ENCODE measurements around the gene DR1.

DR1 gene

DNA sequence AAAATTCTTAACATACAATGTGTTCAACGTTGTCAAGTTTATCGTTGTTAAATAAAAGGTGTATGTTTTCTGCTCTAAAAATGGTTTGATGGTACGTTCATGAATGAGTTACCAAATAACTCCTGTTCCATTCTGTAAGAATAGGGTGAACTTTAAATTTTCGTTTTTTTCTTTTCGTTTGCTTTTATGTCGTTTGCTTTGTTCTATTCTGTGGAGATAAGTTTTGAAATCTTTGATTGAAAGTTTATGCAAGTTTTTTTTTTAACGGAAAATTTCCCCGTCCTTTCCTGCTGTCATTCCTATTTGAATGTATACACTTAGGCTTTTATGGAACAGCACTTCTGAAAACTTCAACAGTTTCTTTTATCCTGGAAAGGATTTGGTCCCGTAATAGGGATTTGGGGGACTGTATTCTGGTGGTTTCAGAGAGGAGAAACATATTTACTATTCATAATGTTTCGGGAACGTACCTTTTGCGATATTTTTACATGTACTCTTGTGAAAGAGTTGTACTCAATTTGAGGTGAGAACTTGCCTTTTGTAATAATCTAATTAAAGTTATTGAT, 1.7 kb downstream of the DR1 start:
- H4K8ac ChIP-seq (ENCODE audit: low read depth, low read length) = no peak overlapping the region
- peak overlapping the region; percentile 77 for H3K4ac ChIP-seq (ENCODE audit: low read depth, low read length)
- peaks cover 14% of the 10 kb centered on the region for H3K79me1 ChIP-seq (ENCODE audit: low read length)
- no peak for DNase-seq
- H3K27ac ChIP-seq (ENCODE audit: low read depth, low read length) = no peak overlapping the region
- H3K4me1 ChIP-seq (ENCODE audit: control insufficient read depth in 1 of 2, insufficient read depth in 2 of 2, low read length in 2 of 2) = no peaks in the 10 kb centered on the region
- peaks cover 19% of the 10 kb centered on the region for H3K79me2 ChIP-seq (ENCODE audit: control insufficient read depth, insufficient read depth, low read length, poor library complexity)
- H3K4me2 ChIP-seq (ENCODE audit: low read length) = peak overlapping the region; percentile 75
- no peak overlapping the region for H2AFZ ChIP-seq (ENCODE audit: insufficient read depth, low read length, poor library complexity)
- no peak overlapping the region for H3K14ac ChIP-seq (ENCODE audit: low read length)
- H2BK5ac ChIP-seq (ENCODE audit: low read depth, low read length, poor library complexity) = no peak overlapping the region
- no peak overlapping the region for H2BK120ac ChIP-seq (ENCODE audit: insufficient read depth, low read length, poor library complexity)
- no peak overlapping the region for H2BK12ac ChIP-seq (ENCODE audit: low read length)
- H3K9me3 ChIP-seq (ENCODE audit: insufficient read depth, low read depth, low read length) = no peaks in the 10 kb centered on the region
- no peak overlapping the region for H3K4me3 ChIP-seq (ENCODE audit: low read depth, low read length)
- no peaks in the 10 kb centered on the region for H3K36me3 ChIP-seq (ENCODE audit: control insufficient read depth in 1 of 2, insufficient read depth in 2 of 2, low read length in 2 of 2)
- H3K9ac ChIP-seq (ENCODE audit: low read length) = no peak overlapping the region
- H3K18ac ChIP-seq (ENCODE audit: low read length) = no peak overlapping the region
- no peak overlapping the region for H2AK5ac ChIP-seq (ENCODE audit: low read length)
- H3K27me3 ChIP-seq (ENCODE audit: insufficient read depth, low read length) = no peaks in the 10 kb centered on the region
- no peak overlapping the region for H4K91ac ChIP-seq (ENCODE audit: low read depth, low read length)
- no peak overlapping the region for H4K12ac ChIP-seq (ENCODE audit: low read depth, low read length)
- WGBS (ENCODE audit: extremely low coverage, insufficient coverage, insufficient read length) = no CpG with 5 or more reads among the region's 12 CpGs
- H3K23ac ChIP-seq (ENCODE audit: low read length) = no peak overlapping the region

GRCh38 chr1:93348104-93348728, 2.5 kb downstream of the DR1 start:
- H3K27me3 ChIP-seq (ENCODE audit: insufficient read depth, low read length) = no peaks in the 10 kb centered on the region
- H3K4me3 ChIP-seq (ENCODE audit: low read depth, low read length) = no peak overlapping the region
- no peak overlapping the region for H3K23ac ChIP-seq (ENCODE audit: low read length)
- no peaks in the 10 kb centered on the region for H3K4me1 ChIP-seq (ENCODE audit: control insufficient read depth in 1 of 2, insufficient read depth in 2 of 2, low read length in 2 of 2)
- no peak overlapping the region for H3K14ac ChIP-seq (ENCODE audit: low read length)
- no peak overlapping the region for H2BK5ac ChIP-seq (ENCODE audit: low read depth, low read length, poor library complexity)
- H4K91ac ChIP-seq (ENCODE audit: low read depth, low read length) = no peak overlapping the region
- no peak overlapping the region for H3K18ac ChIP-seq (ENCODE audit: low read length)
- H4K12ac ChIP-seq (ENCODE audit: low read depth, low read length) = no peak overlapping the region
- no peaks in the 10 kb centered on the region for H3K9me3 ChIP-seq (ENCODE audit: insufficient read depth, low read depth, low read length)
- no peak overlapping the region for H2BK12ac ChIP-seq (ENCODE audit: low read length)
- no peak overlapping the region for H2BK120ac ChIP-seq (ENCODE audit: insufficient read depth, low read length, poor library complexity)
- no peak for DNase-seq
- H2AFZ ChIP-seq (ENCODE audit: insufficient read depth, low read length, poor library complexity) = no peak overlapping the region
- peaks cover 0 to 3% of the 10 kb centered on the region in 2 experiments for H3K36me3 ChIP-seq (ENCODE audit: control insufficient read depth in 1 of 2, insufficient read depth in 2 of 2, low read length in 2 of 2)
- no peak overlapping the region for H4K8ac ChIP-seq (ENCODE audit: low read depth, low read length)
- H3K79me2 ChIP-seq (ENCODE audit: control insufficient read depth, insufficient read depth, low read length, poor library complexity) = peaks cover 19% of the 10 kb centered on the region
- no peak overlapping the region for H3K9ac ChIP-seq (ENCODE audit: low read length)
- no peak overlapping the region for H2AK5ac ChIP-seq (ENCODE audit: low read length)
- no peak overlapping the region for H3K27ac ChIP-seq (ENCODE audit: low read depth, low read length)
- H3K4me2 ChIP-seq (ENCODE audit: low read length) = peak overlapping the region; percentile 39
- peaks cover 14% of the 10 kb centered on the region for H3K79me1 ChIP-seq (ENCODE audit: low read length)
- WGBS (ENCODE audit: extremely low coverage, insufficient coverage, insufficient read length) = no CpG with 5 or more reads among the region's 2 CpGs
- no peak overlapping the region for H3K4ac ChIP-seq (ENCODE audit: low read depth, low read length)

DNA sequence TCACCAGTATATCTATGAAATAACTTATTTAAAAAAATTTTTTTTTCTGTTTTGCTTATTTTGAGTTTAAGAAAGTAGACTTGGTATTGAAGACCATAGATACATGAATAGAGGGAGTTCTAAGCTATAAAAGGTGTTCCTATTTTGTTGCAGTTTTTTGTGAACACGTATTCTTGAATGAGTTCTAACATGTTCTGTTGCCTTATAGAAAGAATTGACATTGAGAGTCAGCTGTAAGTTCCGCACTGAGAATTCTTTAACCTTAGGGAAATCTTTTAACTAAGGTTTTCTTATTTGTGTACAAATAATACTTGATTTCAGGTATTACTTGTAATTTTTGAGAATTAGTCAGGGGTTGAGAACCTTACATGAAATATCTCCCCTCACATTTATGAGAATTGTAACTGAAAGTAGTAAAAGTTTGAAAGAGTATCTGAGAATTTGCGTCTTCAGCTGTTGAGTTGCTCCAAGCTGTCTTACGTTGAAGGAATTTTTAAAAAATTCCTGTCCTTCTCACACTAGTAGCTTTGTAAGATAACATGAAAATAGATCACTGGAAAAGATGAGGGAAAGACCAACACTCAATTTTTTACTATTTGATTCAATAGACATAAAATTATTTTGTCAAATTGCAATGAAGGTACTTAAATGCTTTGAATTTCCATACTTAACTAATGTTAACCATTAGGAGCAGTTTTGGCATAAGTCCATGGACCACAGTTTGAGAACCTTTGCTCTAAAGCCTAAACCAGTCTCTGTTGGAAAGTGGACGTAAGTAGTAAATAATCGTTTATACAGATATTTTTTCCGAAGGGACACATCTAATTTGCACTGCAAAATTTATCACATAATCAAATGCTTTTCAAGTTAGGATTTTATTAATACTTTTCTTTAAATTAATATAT, 3.8 kb downstream of the DR1 start:
- Histone ChIP-seq H4K8ac (ENCODE audit: low read depth, low read length) (no peak overlapping the region), H4K12ac (ENCODE audit: low read depth, low read length) (no peak overlapping the region), H2BK120ac (ENCODE audit: insufficient read depth, low read length, poor library complexity) (no peak overlapping the region), H3K14ac (ENCODE audit: low read length) (no peak overlapping the region), H3K79me2 (ENCODE audit: control insufficient read depth, insufficient read depth, low read length, poor library complexity) (peaks cover 19% of the 10 kb centered on the region), H2AK5ac (ENCODE audit: low read length) (no peak overlapping the region), H2AFZ (ENCODE audit: insufficient read depth, low read length, poor library complexity) (no peak overlapping the region), H3K23ac (ENCODE audit: low read length) (no peak overlapping the region), H3K27ac (ENCODE audit: low read depth, low read length) (no peak overlapping the region), H3K4ac (ENCODE audit: low read depth, low read length) (no peak overlapping the region), H3K9me3 (ENCODE audit: insufficient read depth, low read depth, low read length) (no peaks in the 10 kb centered on the region), H3K4me3 (ENCODE audit: low read depth, low read length) (no peak overlapping the region), H3K18ac (ENCODE audit: low read length) (no peak overlapping the region), H3K9ac (ENCODE audit: low read length) (no peak overlapping the region), H2BK5ac (ENCODE audit: low read depth, low read length, poor library complexity) (no peak overlapping the region), H2BK12ac (ENCODE audit: low read length) (no peak overlapping the region), H3K36me3 (ENCODE audit: control insufficient read depth in 1 of 2, insufficient read depth in 2 of 2, low read length in 2 of 2) (peaks cover 0 to 3% of the 10 kb centered on the region in 2 experiments), H4K91ac (ENCODE audit: low read depth, low read length) (no peak overlapping the region), H3K79me1 (ENCODE audit: low read length) (peaks cover 14% of the 10 kb centered on the region), H3K4me2 (ENCODE audit: low read length) (no peak overlapping the region), H3K27me3 (ENCODE audit: insufficient read depth, low read length) (no peaks in the 10 kb centered on the region), H3K4me1 (ENCODE audit: control insufficient read depth in 1 of 2, insufficient read depth in 2 of 2, low read length in 2 of 2) (no peaks in the 10 kb centered on the region)
- WGBS (ENCODE audit: extremely low coverage, insufficient coverage, insufficient read length) = no CpG with 5 or more reads among the region's 7 CpGs
- DNase-seq = peak in 1 of 2 donors; percentile 38

- no peak overlapping the region for H3K4me2 ChIP-seq (ENCODE audit: low read length)
- no peak for DNase-seq
Measured at GRCh38 chr1:93350322-93350721, 4.6 kb downstream of the DR1 start.

More at GRCh38 chr1:93350322-93350721, 4.6 kb downstream of the DR1 start:
- Histone ChIP-seq H2BK5ac (ENCODE audit: low read depth, low read length, poor library complexity) (no peak overlapping the region), H3K4me3 (ENCODE audit: low read depth, low read length) (no peak overlapping the region), H3K79me2 (ENCODE audit: control insufficient read depth, insufficient read depth, low read length, poor library complexity) (peaks cover 19% of the 10 kb centered on the region), H2BK12ac (ENCODE audit: low read length) (no peak overlapping the region), H2AK5ac (ENCODE audit: low read length) (no peak overlapping the region), H3K18ac (ENCODE audit: low read length) (no peak overlapping the region), H2BK120ac (ENCODE audit: insufficient read depth, low read length, poor library complexity) (no peak overlapping the region), H3K23ac (ENCODE audit: low read length) (no peak overlapping the region), H4K91ac (ENCODE audit: low read depth, low read length) (no peak overlapping the region), H3K4ac (ENCODE audit: low read depth, low read length) (no peak overlapping the region), H3K4me1 (ENCODE audit: control insufficient read depth in 1 of 2, insufficient read depth in 2 of 2, low read length in 2 of 2) (no peaks in the 10 kb centered on the region), H3K9ac (ENCODE audit: low read length) (no peak overlapping the region), H3K14ac (ENCODE audit: low read length) (no peak overlapping the region), H4K12ac (ENCODE audit: low read depth, low read length) (no peak overlapping the region), H3K36me3 (ENCODE audit: control insufficient read depth in 1 of 2, insufficient read depth in 2 of 2, low read length in 2 of 2) (peaks cover 0 to 3% of the 10 kb centered on the region in 2 experiments), H4K8ac (ENCODE audit: low read depth, low read length) (no peak overlapping the region), H3K27ac (ENCODE audit: low read depth, low read length) (no peak overlapping the region), H3K27me3 (ENCODE audit: insufficient read depth, low read length) (no peaks in the 10 kb centered on the region), H3K9me3 (ENCODE audit: insufficient read depth, low read depth, low read length) (no peaks in the 10 kb centered on the region), H2AFZ (ENCODE audit: insufficient read depth, low read length, poor library complexity) (no peak overlapping the region), H3K79me1 (ENCODE audit: low read length) (peaks cover 12% of the 10 kb centered on the region)
- WGBS (ENCODE audit: extremely low coverage, insufficient coverage, insufficient read length) = no CpG with 5 or more reads among the region's 1 CpG
